Heart right ventricle (tissue), 16 donors: Measurements from ENCODE around the gene TMEM95. TPM values are rescaled to one million over a fixed set of nuclear protein-coding genes. Genes with fewer than 3 reads are reported as not detected.

Experiments
- ATAC-seq, 8 donors: fragments of 200-7000 bp; cut with Tn5 transposase; one replicate each; pipeline ENCODE4 v1.9.1; 2020; ENCODE audit warnings: mild to moderate bottlenecking in 8 of 8, moderate library complexity in 8 of 8, moderate number of reproducible peaks in 1 of 8
- DNase-seq, 2 donors: peaks; one replicate each; pipeline ENCODE4 v3.0.0-alpha.2; 2020
- H3K27ac ChIP-seq, 10 donors: fragments of 200-600 bp; sonication (generic) in 2 of 10; one replicate each; pipeline versions ENCODE4 v1.5.0 to v1.8.0; 2020 to 2022; ENCODE audit warnings: mild to moderate bottlenecking in 3 of 10
- H3K27me3 ChIP-seq, 7 donors: fragments of 200-600 bp; one replicate each; pipeline ENCODE4 v1.8.0; 2021 to 2022; ENCODE audit warnings: mild to moderate bottlenecking in 2 of 7
- H3K36me3 ChIP-seq, 9 donors: fragments of 200-600 bp; sonication (generic) in 1 of 9; one replicate each; pipeline versions ENCODE4 v1.5.0 to v1.8.0; 2020 to 2022; ENCODE audit warnings: mild to moderate bottlenecking in 2 of 9
- H3K4me1 ChIP-seq, 9 donors: fragments of 200-600 bp; sonication (generic) in 1 of 9; one replicate each; pipeline versions ENCODE4 v1.5.0 to v1.8.0; 2020 to 2022; ENCODE audit warnings: mild to moderate bottlenecking in 4 of 9
- H3K4me3 ChIP-seq, 10 donors: fragments of 200-600 bp; sonication (generic) in 2 of 10; one replicate each; pipeline versions ENCODE4 v1.5.0 to v1.8.0; 2020 to 2022; ENCODE audit warnings: mild to moderate bottlenecking in 7 of 10, moderate library complexity in 2 of 10
- H3K9me3 ChIP-seq, 11 donors: fragments of 200-600 bp in 10 of 11; sonication (generic) in 2 of 11; one replicate each; pipeline versions ENCODE4 v1.5.0 to v1.8.0; 2013 to 2022; ENCODE audit warnings: mild to moderate bottlenecking in 2 of 11, control low read depth in 1 of 11, moderate library complexity in 1 of 11
- CTCF ChIP-seq, 9 donors: fragments of 200-600 bp; sonication (generic) in 2 of 9; IDR thresholded peaks; one replicate each; pipeline versions ENCODE4 v1.5.0 to v1.8.0; 2021 to 2022; ENCODE audit warnings: antibody characterized with exemption in 9 of 9, mild to moderate bottlenecking in 5 of 9, moderate library complexity in 1 of 9
- WGBS, 2 donors: extraction: QIAGEN DNeasy Blood & Tissue Kit; methylation state at CpG; one replicate each; pipeline ENCODE4 v1.1.7; 2013; ENCODE audit warnings: inconsistent platforms in 1 of 2; 5-methylcytosine and 5-hydroxymethylcytosine counted together
- intact Hi-C, 10 donors: fragments of 100-400 bp; cut with DNase I; formaldehyde crosslinking; loops; one replicate each; pipeline versions ENCODE4 v1.11.1 to v1.14.2; 2022
- polyA plus RNA-seq, 2 donors: library from polyadenylated mRNA; stranded (reverse); fragments of 200-250 nt; gene quantifications; one replicate each; pipeline ENCODE4 v1.2.3, GENCODE V29; 2013
- total RNA-seq, 10 donors: library from RNA; stranded (reverse); fragmentation: NEBNext Ultra II Directional in 3 of 10; extraction: Animal tissue kit (Norgen Biotek cat#: 25700) in 3 of 10; gene quantifications; one replicate each; pipeline versions ENCODE4 v1.2.1 to v1.2.4, GENCODE V29; 2021 to 2023
- donor health status: Arrhythmogenic right ventricular cardiomyopathy.
- donor health status: ischemic (EF 13 %, LVEDD 7.1; RV severe dilation, severe dysfunction).
- donor health status: healthy with polysubstance abuse.
- donor health status: DM: no; HTN: yes; CAD: no.
- donor health status: DM: no; HTN: no; CAD: no.
- donor health status: ischemic (EF 25% LVEDD 6.9; RV normal size, moderate dysfunction).
- donor health status: ischemic (EF 25% LVEDD 5.7; RV mildly dilated, moderate dysfunction).
- donor health status: healthy.
- donor health status: DM: yes; HTN: yes; CAD: no.
- donor health status: Ischemic cardiomyopathy.
- donor health status: ischemic (EF 35%, LVEDD 5.7; RV mildly dilated, moderate dysfunction).
- donor health status: nonischemic (EF 11% LVEDD 7.7; RV severe dilation, severe dysfunction).
- donor health status: DM: yes; HTN: yes; CAD: no.
- donor health status: PGD.
- donor health status: ischemic (EF 29% LVEDD 5.4; RV normal size, mild dysfunction).
- donor health status: nonischemic (EF 23%, LVEDD 6.1; RV moderate dilation, normal function).

The TMEM95 gene
- total and polyA plus RNA-seq, 12 donors: 0.39 TPM; not detected in 11

GRCh38 chr17:7406235-7406825 is 51.4 kb downstream of the TMEM95 start:
- DNase-seq (no peak), ATAC-seq (no peak)
- H3K4me3 ChIP-seq: peak overlapping the region in 2 of 10 donors; percentile 66 to 68
- no peaks in the 10 kb centered on the region for H3K9me3 ChIP-seq
- no peak for TF ChIP-seq CTCF (IDR thresholded peaks at IDR 0.05)
- peaks cover 13 to 28% (median 19%) of the 10 kb centered on the region in 9 donors for H3K4me1 ChIP-seq
- peaks cover 0 to 17% (median 0%) of the 10 kb centered on the region in 7 donors for H3K27me3 ChIP-seq
- intact Hi-C loops: no loop called here
- peaks cover 0 to 15% (median 0%) of the 10 kb centered on the region in 9 donors for H3K36me3 ChIP-seq
- 64 to 68% methylated on average over 12 of the region's 12 CpGs for WGBS, 2 donors
- peak overlapping the region in 1 of 10 donors; percentile 94 for H3K27ac ChIP-seq

Other genes with a start within 250 kb of the TMEM95 start
Only the 30 nearest of the 36 such genes appear.
- gene ASGR1, start 175.8 kb upstream of the TMEM95 start, total RNA-seq: 1 to 10 TPM in 2 of 10 donors, under 1 TPM in 6, not detected in 2; 0.32 to 1.2 (median 0.55) TPM
- gene ASGR1, start 175.8 kb upstream of the TMEM95 start, polyA plus RNA-seq: under 1 TPM; 0.59 TPM
- 10 to 100 TPM; 13.0 to 22.1 (median 16.7) TPM for gene DLG4, start 135.3 kb upstream of the TMEM95 start, total RNA-seq
- 10 to 100 TPM in 1 of 2 donors, 1 to 10 TPM in 1; 5.4 to 27.8 TPM for gene DLG4, start 135.3 kb upstream of the TMEM95 start, polyA plus RNA-seq
- gene ACADVL, start 135.2 kb upstream of the TMEM95 start, total RNA-seq: 1,000 to 10,000 TPM in 7 of 10 donors, 100 to 1,000 TPM in 3; 951 to 2,054 (median 1,322) TPM
- 1,000 to 10,000 TPM in 1 of 2 donors, 100 to 1,000 TPM in 1; 807 to 4,806 TPM for gene ACADVL, start 135.2 kb upstream of the TMEM95 start, polyA plus RNA-seq
- gene DVL2, start 120.6 kb upstream of the TMEM95 start, total RNA-seq: 10 to 100 TPM; 14.1 to 25.6 (median 18.0) TPM
- gene DVL2, start 120.6 kb upstream of the TMEM95 start, polyA plus RNA-seq: 10 to 100 TPM in 1 of 2 donors, 1 to 10 TPM in 1; 10.0 to 23.0 TPM
- gene PHF23, start 115.7 kb upstream of the TMEM95 start, total RNA-seq: 10 to 100 TPM; 17.7 to 24.5 (median 22.6) TPM
- 10 to 100 TPM; 16.1 to 25.0 TPM for gene PHF23, start 115.7 kb upstream of the TMEM95 start, polyA plus RNA-seq
- 100 to 1,000 TPM; 440 to 567 (median 501) TPM for gene GABARAP, start 112.7 kb upstream of the TMEM95 start, total RNA-seq
- 100 to 1,000 TPM; 540 to 733 TPM for gene GABARAP, start 112.7 kb upstream of the TMEM95 start, polyA plus RNA-seq
- gene CTDNEP1, start 103.4 kb upstream of the TMEM95 start, total RNA-seq: 100 to 1,000 TPM in 8 of 10 donors, 10 to 100 TPM in 2; 94.6 to 135 (median 110) TPM
- 100 to 1,000 TPM in 1 of 2 donors, 10 to 100 TPM in 1; 56.3 to 116 TPM for gene CTDNEP1, start 103.4 kb upstream of the TMEM95 start, polyA plus RNA-seq
- gene ELP5, start 102.9 kb upstream of the TMEM95 start, total RNA-seq: 100 to 1,000 TPM in 1 of 10 donors, 10 to 100 TPM in 9; 30.8 to 110 (median 54.8) TPM
- gene ELP5, start 102.9 kb upstream of the TMEM95 start, polyA plus RNA-seq: 10 to 100 TPM; 29.0 to 41.4 TPM
- 1 to 10 TPM in 3 of 10 donors, under 1 TPM in 7; 0.39 to 2.5 (median 0.80) TPM for gene CLDN7, start 92.7 kb upstream of the TMEM95 start, total RNA-seq
- gene CLDN7, start 92.7 kb upstream of the TMEM95 start, polyA plus RNA-seq: 1 to 10 TPM; 1.3 to 1.6 TPM
- gene SLC2A4, start 73.4 kb upstream of the TMEM95 start, total RNA-seq: 100 to 1,000 TPM in 9 of 10 donors, 10 to 100 TPM in 1; 98.1 to 186 (median 177) TPM
- 100 to 1,000 TPM in 1 of 2 donors, 10 to 100 TPM in 1; 41.8 to 140 TPM for gene SLC2A4, start 73.4 kb upstream of the TMEM95 start, polyA plus RNA-seq
- 1 to 10 TPM in 7 of 10 donors, under 1 TPM in 3; 0.42 to 1.9 (median 1.2) TPM for gene YBX2, start 60.5 kb upstream of the TMEM95 start, total RNA-seq
- 1 to 10 TPM in 1 of 2 donors, under 1 TPM in 1; 0.49 to 2.6 TPM for gene YBX2, start 60.5 kb upstream of the TMEM95 start, polyA plus RNA-seq
- gene EIF5A, start 47.5 kb upstream of the TMEM95 start, total RNA-seq: 100 to 1,000 TPM; 197 to 444 (median 248) TPM
- gene EIF5A, start 47.5 kb upstream of the TMEM95 start, polyA plus RNA-seq: 100 to 1,000 TPM; 457 to 716 TPM
- gene GPS2, start 39.8 kb upstream of the TMEM95 start, total RNA-seq: 10 to 100 TPM; 49.1 to 81.1 (median 57.4) TPM
- 100 to 1,000 TPM; 103 to 105 TPM for gene GPS2, start 39.8 kb upstream of the TMEM95 start, polyA plus RNA-seq
- gene NEURL4, start 25.8 kb upstream of the TMEM95 start, total RNA-seq: 10 to 100 TPM; 21.7 to 45.9 (median 28.7) TPM
- gene NEURL4, start 25.8 kb upstream of the TMEM95 start, polyA plus RNA-seq: 10 to 100 TPM; 22.4 to 55.5 TPM
- gene ACAP1, start 18.6 kb upstream of the TMEM95 start, total RNA-seq: 10 to 100 TPM in 7 of 10 donors, 1 to 10 TPM in 3; 7.4 to 23.4 (median 16.7) TPM
- gene ACAP1, start 18.6 kb upstream of the TMEM95 start, polyA plus RNA-seq: 1 to 10 TPM; 2.4 to 9.7 TPM
- gene KCTD11, start 3.0 kb upstream of the TMEM95 start, total RNA-seq: 1 to 10 TPM; 4.3 to 8.5 (median 5.3) TPM
- gene KCTD11, start 3.0 kb upstream of the TMEM95 start, polyA plus RNA-seq: 1 to 10 TPM; 4.5 to 6.6 TPM
- gene TNK1, start 25.9 kb downstream of the TMEM95 start, total RNA-seq: 1 to 10 TPM; 1.1 to 4.4 (median 2.1) TPM
- 1 to 10 TPM; 1.9 to 3.5 TPM for gene TNK1, start 25.9 kb downstream of the TMEM95 start, polyA plus RNA-seq
- gene PLSCR3, start 39.4 kb downstream of the TMEM95 start, total RNA-seq: 10 to 100 TPM; 14.4 to 28.7 (median 17.1) TPM
- 10 to 100 TPM; 23.3 to 32.9 TPM for gene PLSCR3, start 39.4 kb downstream of the TMEM95 start, polyA plus RNA-seq
- 10 to 100 TPM; 61.8 to 83.2 (median 74.2) TPM for gene TMEM256, start 48.9 kb downstream of the TMEM95 start, total RNA-seq
- 100 to 1,000 TPM in 1 of 2 donors, 10 to 100 TPM in 1; 89.1 to 169 TPM for gene TMEM256, start 48.9 kb downstream of the TMEM95 start, polyA plus RNA-seq
- 10 to 100 TPM in 2 of 10 donors, 1 to 10 TPM in 8; 3.6 to 15.8 (median 6.4) TPM for gene NLGN2, start 52.7 kb downstream of the TMEM95 start, total RNA-seq
- 1 to 10 TPM; 7.3 to 7.6 TPM for gene NLGN2, start 52.7 kb downstream of the TMEM95 start, polyA plus RNA-seq
- not detected for gene SPEM1, start 65.2 kb downstream of the TMEM95 start, total RNA-seq
- not detected for gene SPEM1, start 65.2 kb downstream of the TMEM95 start, polyA plus RNA-seq
- not detected for gene SPEM2, start 70.5 kb downstream of the TMEM95 start, total RNA-seq
- gene SPEM2, start 70.5 kb downstream of the TMEM95 start, polyA plus RNA-seq: not detected
- gene SPEM3, start 73.7 kb downstream of the TMEM95 start, total RNA-seq: not detected
- not detected for gene SPEM3, start 73.7 kb downstream of the TMEM95 start, polyA plus RNA-seq
- 1 to 10 TPM; 1.2 to 3.5 (median 2.2) TPM for gene TMEM102, start 80.3 kb downstream of the TMEM95 start, total RNA-seq
- 1 to 10 TPM; 2.0 to 4.2 TPM for gene TMEM102, start 80.3 kb downstream of the TMEM95 start, polyA plus RNA-seq
- gene FGF11, start 84.4 kb downstream of the TMEM95 start, total RNA-seq: 10 to 100 TPM in 2 of 10 donors, 1 to 10 TPM in 8; 4.6 to 15.9 (median 8.1) TPM
- gene FGF11, start 84.4 kb downstream of the TMEM95 start, polyA plus RNA-seq: 1 to 10 TPM; 2.0 to 7.2 TPM
- gene CHRNB1, start 89.9 kb downstream of the TMEM95 start, total RNA-seq: 10 to 100 TPM in 6 of 10 donors, 1 to 10 TPM in 4; 5.4 to 13.1 (median 10.3) TPM
- 10 to 100 TPM; 10.2 to 25.4 TPM for gene CHRNB1, start 89.9 kb downstream of the TMEM95 start, polyA plus RNA-seq
- gene ZBTB4, start 124.5 kb downstream of the TMEM95 start, total RNA-seq: 10 to 100 TPM; 58.9 to 80.1 (median 69.4) TPM
- 10 to 100 TPM; 17.8 to 34.2 TPM for gene ZBTB4, start 124.5 kb downstream of the TMEM95 start, polyA plus RNA-seq
- not detected for gene SLC35G6, start 126.3 kb downstream of the TMEM95 start, total RNA-seq
- gene SLC35G6, start 126.3 kb downstream of the TMEM95 start, polyA plus RNA-seq: not detected
- 10 to 100 TPM; 40.5 to 61.7 (median 48.8) TPM for gene POLR2A, start 129.2 kb downstream of the TMEM95 start, total RNA-seq
- gene POLR2A, start 129.2 kb downstream of the TMEM95 start, polyA plus RNA-seq: 10 to 100 TPM in 1 of 2 donors, 1 to 10 TPM in 1; 8.4 to 24.7 TPM
- 10 to 100 TPM; 21.7 to 44.3 (median 26.9) TPM for gene TNFSF12, start 193.9 kb downstream of the TMEM95 start, total RNA-seq
- 10 to 100 TPM; 20.6 to 51.0 TPM for gene TNFSF12, start 193.9 kb downstream of the TMEM95 start, polyA plus RNA-seq